ENCODE results near the gene TTC1.
"Not testable (repeated sequence)": the region's sequence is repeated elsewhere in the genome, so short reads cannot be mapped to it uniquely, and the experiment has no call there.

Gene TTC1

DNA sequence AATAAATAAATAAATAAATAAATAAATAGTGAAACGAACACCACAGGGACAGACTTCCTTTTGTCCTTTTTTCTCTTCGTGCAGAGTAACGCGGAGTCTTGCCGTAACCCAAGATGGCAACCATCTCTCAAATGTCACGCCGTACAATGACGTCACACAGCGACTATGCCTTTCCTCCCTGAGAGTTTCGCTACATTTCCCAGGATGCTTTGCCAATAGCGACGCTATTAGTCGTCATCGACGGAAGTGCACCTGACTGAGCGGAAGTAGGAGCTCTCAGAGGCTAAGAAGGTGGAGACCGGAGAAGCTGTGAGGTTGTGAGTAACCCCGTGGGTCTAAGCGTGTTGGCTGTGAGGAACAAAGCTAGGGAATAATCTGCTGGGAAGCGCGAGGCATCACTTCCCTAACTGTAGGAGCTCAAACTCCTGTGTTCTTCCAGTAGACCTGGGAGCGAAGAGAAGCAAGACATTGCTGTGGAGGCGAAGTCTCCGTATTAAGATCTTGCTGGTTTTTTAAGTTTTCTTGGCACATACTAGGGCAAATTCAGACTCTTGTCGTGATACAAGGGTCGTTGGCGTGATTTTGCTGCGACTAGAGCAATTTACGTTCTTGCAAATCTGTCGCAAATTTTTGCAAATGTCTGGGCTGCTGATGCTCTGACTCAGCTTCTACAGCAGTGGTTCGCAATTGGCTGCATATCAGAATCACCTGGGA lies at the start of gene TTC1:
TSS of gene TTC1 (plus strand) at position 263 of the 714 bp plus-strand sequence. CDS start 1,390 bp downstream, outside the sequence.
- Mint-ChIP-seq H3K27ac (peak within 1 kb of the TSS; percentile 99), H3K27me3 (ENCODE audit: low read depth) (no peaks in the 10 kb centered on the region), H3K36me3 (ENCODE audit: low read depth) (peaks cover 23% of the 10 kb centered on the region), H3K4me3 (peak within 1 kb of the TSS; percentile 99), H3K4me1 (ENCODE audit: low read depth) (peaks cover 23% of the 10 kb centered on the region), H3K9me3 (no peaks in the 10 kb centered on the region)
- DNase-seq (ENCODE audit: low spot score), result peak; percentile 90

DNA sequence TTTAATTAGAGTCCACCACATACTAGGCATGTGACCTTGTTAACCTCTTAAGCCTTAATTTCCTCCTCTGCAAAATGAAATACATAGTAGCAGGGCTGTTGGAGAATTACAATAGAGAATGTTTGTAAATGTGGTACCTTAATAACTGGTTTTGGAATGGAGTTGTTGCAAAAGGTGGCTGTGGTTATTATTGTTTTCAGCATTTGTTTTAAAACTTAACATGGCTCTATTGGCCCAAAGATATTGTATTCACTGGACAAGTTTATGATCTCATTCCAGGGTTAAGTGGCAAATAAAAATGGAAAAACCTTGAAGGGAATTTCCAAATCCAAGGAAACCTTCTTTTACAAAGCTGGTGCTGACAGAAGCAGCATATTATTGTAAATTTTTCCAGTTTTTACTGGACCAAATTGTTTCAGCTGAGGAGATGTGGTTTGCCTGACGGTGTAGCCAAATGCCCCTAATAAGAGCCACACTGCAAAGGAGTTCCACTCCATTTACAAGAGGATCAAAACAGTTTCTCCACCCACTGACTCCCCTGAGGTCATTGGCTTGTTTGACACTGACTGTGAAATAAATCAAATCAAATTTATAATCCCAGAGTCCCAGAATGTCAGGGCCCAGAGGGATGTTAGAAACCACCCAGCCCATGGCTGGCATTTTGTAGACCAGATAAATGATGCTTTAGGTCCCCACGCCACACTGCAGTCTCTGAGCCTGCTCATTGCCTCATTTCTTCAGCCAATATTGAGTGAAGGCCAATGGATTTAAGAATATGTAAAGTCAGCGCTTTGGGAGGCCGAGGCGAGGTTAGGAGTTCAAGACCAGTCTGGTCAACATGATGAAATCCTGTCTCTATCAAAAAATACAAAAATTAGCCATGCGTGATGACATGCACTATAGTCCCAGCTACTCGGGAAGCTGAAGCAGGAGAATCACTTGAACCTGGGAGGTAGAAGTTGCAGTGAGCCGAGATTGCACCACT lies 47.5 kb upstream of the TTC1 start:
- no peak for DNase-seq (ENCODE audit: low spot score)
- Mint-ChIP-seq H3K4me1 (ENCODE audit: low read depth) (peaks cover 2% of the 10 kb centered on the region), H3K27ac (no peak overlapping the region), H3K4me3 (no peak overlapping the region), H3K36me3 (ENCODE audit: low read depth) (no peaks in the 10 kb centered on the region), H3K27me3 (ENCODE audit: low read depth) (peaks cover 9% of the 10 kb centered on the region), H3K9me3 (no peaks in the 10 kb centered on the region)

GRCh38 chr5:159962214-159962613 lies 46.7 kb upstream of the TTC1 start:
- Mint-ChIP-seq H3K9me3 (no peaks in the 10 kb centered on the region), H3K4me3 (no peak overlapping the region), H3K4me1 (ENCODE audit: low read depth) (peaks cover 2% of the 10 kb centered on the region)

GRCh38 chr5:159963935-159964334 lies 45.0 kb upstream of the TTC1 start:
- Mint-ChIP-seq H3K27me3 (ENCODE audit: low read depth) (peaks cover 22% of the 10 kb centered on the region), H3K9me3 (no peaks in the 10 kb centered on the region), H3K4me1 (ENCODE audit: low read depth) (peaks cover 2% of the 10 kb centered on the region), H3K36me3 (ENCODE audit: low read depth) (no peaks in the 10 kb centered on the region), H3K4me3 (no peak overlapping the region), H3K27ac (no peak overlapping the region)
- DNase-seq (ENCODE audit: low spot score), result no peak

More at GRCh38 chr5:159962214-159962613, 46.7 kb upstream of the TTC1 start:
- Mint-ChIP-seq H3K36me3 (ENCODE audit: low read depth) (no peaks in the 10 kb centered on the region), H3K27ac (no peak overlapping the region), H3K27me3 (ENCODE audit: low read depth) (peaks cover 14% of the 10 kb centered on the region)
- no peak for DNase-seq (ENCODE audit: low spot score)

DNA sequence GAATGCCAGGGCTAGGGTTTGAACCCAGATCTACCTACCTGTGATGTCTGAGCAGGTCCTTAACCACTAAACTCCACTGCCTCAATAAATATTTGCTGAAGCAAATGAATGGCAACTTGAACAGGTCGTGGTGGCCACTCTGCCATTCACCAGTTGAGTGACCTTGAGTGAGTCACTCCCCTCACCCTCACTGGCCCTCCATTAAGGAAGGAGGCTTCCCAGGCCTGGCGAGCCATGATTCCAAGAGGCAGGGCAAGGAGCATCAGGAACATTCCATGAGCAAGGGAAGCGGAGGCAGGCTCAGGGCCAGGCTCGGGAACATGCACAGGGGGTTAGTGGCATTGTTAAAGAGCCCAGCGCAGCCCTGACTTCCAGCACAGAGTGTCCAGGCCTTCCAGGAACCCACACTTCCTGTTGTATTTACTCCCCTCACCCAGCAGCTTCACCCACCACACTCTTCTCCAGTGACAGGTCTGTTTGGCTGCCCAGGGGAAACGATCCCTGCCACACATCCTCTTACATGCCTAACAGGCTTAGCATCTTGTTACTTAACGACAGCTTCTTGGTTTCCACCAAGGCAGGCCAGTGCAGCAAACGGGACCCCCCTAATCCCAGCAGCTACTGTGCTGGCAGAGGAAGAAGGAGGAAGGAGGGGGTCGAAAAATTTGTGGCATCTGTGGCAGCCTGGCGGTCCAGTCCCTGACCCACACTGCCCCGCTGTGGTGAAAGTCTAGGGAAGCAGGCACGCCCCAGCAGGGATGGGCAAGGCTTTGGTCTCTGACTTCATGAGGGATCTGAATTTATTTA lies 43.7 kb upstream of the TTC1 start:
- peaks cover 27% of the 10 kb centered on the region for H3K27me3 Mint-ChIP-seq (ENCODE audit: low read depth)
- H3K36me3 Mint-ChIP-seq (ENCODE audit: low read depth), result no peaks in the 10 kb centered on the region
- H3K4me3 Mint-ChIP-seq, result no peak overlapping the region
- H3K4me1 Mint-ChIP-seq (ENCODE audit: low read depth), result peaks cover 2% of the 10 kb centered on the region
- H3K27ac Mint-ChIP-seq, result no peak overlapping the region
- DNase-seq (ENCODE audit: low spot score), result no peak
- no peaks in the 10 kb centered on the region for H3K9me3 Mint-ChIP-seq

DNA sequence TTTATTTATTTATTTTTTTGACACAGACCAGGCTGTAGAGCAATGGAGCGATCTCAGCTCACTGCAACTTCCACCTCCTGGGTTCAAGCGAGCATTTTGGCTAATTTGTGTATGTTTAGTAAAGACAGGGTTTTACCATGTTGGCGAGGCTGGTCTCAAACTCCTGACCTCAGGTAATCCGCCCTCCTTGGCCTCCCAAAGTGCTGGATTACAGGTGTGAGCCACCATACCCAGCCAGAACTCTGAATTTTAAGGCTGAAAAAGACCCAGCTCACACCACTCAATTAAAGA lies 43.2 kb upstream of the TTC1 start:
- H3K4me3 Mint-ChIP-seq; H3K4me1 Mint-ChIP-seq (ENCODE audit: low read depth); DNase-seq (ENCODE audit: low spot score); H3K9me3 Mint-ChIP-seq; H3K36me3 Mint-ChIP-seq (ENCODE audit: low read depth); H3K27ac Mint-ChIP-seq: not testable (repeated sequence)
- H3K27me3 Mint-ChIP-seq (ENCODE audit: low read depth), result peaks cover 32% of the 10 kb centered on the region

GRCh38 chr5:159969966-159970365 lies 39.0 kb upstream of the TTC1 start:
- H3K27me3 Mint-ChIP-seq (ENCODE audit: low read depth), result peaks cover 67% of the 10 kb centered on the region
- H3K4me1 Mint-ChIP-seq (ENCODE audit: low read depth), result peaks cover 7% of the 10 kb centered on the region
- no peaks in the 10 kb centered on the region for H3K9me3 Mint-ChIP-seq
- H3K36me3 Mint-ChIP-seq (ENCODE audit: low read depth), result no peaks in the 10 kb centered on the region
- H3K27ac Mint-ChIP-seq, result no peak overlapping the region
- DNase-seq (ENCODE audit: low spot score), result no peak
- no peak overlapping the region for H3K4me3 Mint-ChIP-seq

DNA sequence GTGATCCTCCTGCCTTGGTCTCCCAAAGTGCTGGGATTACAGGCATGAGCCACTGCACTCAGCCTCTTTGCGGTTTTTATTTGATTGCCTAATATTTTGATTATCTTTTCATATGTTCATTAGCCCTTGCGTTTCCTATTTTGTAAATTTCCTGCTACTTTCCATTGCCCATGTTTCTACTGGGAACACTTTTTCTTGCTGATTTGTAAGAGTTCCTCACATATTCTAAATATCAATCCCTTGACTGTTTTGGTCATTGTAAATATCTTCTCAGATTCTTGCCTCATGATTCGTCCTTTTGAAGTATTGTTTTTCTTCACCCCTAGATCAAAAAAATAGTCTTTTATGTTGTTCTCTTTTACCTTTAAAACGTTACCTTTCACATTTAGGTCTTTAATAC lies 37.9 kb upstream of the TTC1 start:
- no peak for DNase-seq (ENCODE audit: low spot score)
- Mint-ChIP-seq H3K9me3 (no peaks in the 10 kb centered on the region), H3K27ac (no peak overlapping the region), H3K36me3 (ENCODE audit: low read depth) (no peaks in the 10 kb centered on the region), H3K4me1 (ENCODE audit: low read depth) (peaks cover 5% of the 10 kb centered on the region), H3K27me3 (ENCODE audit: low read depth) (peaks cover 66% of the 10 kb centered on the region), H3K4me3 (no peak overlapping the region)

DNA sequence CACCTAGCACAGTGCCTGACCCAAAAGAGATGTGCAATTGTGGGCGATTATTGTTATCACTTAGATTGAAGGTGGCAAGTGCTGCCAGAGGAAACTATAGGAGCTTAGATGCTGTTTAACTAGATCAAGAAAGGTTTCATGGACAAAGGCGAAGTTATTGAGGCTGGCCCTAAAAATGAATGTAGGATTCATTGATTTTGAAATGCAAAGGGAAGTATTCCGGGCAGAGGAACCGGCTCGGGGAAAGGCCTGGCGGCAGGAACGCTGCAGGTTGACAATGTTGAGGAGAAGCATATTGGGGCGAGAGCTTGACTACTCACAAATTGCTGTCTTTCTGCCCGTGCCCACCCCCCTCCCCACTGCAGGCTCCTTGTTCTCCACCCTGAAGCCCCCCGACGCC lies 37.4 kb upstream of the TTC1 start:
- Mint-ChIP-seq H3K27ac (no peak overlapping the region), H3K4me1 (ENCODE audit: low read depth) (peaks cover 5% of the 10 kb centered on the region), H3K27me3 (ENCODE audit: low read depth) (peaks cover 64% of the 10 kb centered on the region), H3K9me3 (no peaks in the 10 kb centered on the region), H3K4me3 (no peak overlapping the region), H3K36me3 (ENCODE audit: low read depth) (no peaks in the 10 kb centered on the region)
- DNase-seq (ENCODE audit: low spot score), result no peak

DNA sequence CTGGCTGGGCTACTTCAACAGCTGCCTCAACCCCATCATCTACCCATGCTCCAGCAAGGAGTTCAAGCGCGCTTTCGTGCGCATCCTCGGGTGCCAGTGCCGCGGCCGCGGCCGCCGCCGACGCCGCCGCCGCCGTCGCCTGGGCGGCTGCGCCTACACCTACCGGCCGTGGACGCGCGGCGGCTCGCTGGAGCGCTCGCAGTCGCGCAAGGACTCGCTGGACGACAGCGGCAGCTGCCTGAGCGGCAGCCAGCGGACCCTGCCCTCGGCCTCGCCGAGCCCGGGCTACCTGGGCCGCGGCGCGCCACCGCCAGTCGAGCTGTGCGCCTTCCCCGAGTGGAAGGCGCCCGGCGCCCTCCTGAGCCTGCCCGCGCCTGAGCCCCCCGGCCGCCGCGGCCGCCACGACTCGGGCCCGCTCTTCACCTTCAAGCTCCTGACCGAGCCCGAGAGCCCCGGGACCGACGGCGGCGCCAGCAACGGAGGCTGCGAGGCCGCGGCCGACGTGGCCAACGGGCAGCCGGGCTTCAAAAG lies 36.9 kb upstream of the TTC1 start:
- Mint-ChIP-seq H3K4me3 (no peak overlapping the region), H3K27me3 (ENCODE audit: low read depth) (peaks cover 65% of the 10 kb centered on the region), H3K27ac (no peak overlapping the region), H3K36me3 (ENCODE audit: low read depth) (no peaks in the 10 kb centered on the region), H3K4me1 (ENCODE audit: low read depth) (peaks cover 5% of the 10 kb centered on the region), H3K9me3 (no peaks in the 10 kb centered on the region)
- no peak for DNase-seq (ENCODE audit: low spot score)

DNA sequence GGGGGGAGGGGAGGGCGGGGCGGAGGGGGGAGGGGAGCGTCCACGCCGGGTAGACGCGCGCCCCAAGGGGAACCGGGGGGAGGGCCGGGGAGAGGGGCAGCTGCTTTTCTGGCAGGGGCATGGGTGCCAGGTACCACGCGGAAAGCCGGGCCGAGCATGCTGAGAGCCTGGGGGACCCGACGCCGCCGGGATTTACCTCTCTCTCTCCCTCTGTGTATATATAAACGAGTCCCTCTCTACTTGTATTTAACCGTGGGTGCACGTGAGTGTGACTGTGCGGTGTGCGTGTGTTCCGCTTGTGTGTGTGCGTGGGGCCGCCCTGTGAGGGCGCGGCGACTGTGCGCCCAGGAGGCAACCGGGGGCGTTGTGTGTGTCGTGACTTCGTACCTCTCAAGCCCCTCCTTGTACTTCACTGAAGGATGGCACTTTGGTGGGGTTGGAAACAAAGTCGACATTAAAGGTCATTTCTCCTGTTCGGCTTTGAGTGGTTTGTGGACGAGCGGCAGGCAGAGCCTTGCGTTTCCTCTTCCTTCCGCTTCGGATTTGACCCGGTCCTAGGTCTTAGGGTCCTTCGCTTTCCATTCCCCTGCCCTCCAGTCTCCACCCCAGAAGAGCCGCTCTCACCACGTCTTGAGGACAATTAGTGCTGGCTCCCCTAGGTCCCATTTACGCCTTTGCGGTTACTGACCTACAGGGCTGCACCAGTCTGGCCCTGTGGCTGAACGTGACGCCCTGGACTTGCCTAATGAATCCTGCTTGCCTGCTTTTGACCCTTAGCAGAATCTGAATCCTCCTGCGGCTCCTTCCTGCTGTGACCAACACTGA lies 36.2 kb upstream of the TTC1 start:
- Mint-ChIP-seq H3K27ac (no peak overlapping the region), H3K4me1 (ENCODE audit: low read depth) (peaks cover 5% of the 10 kb centered on the region), H3K36me3 (ENCODE audit: low read depth) (no peaks in the 10 kb centered on the region), H3K27me3 (ENCODE audit: low read depth) (peaks cover 62% of the 10 kb centered on the region), H3K4me3 (peak overlapping the region; percentile 35), H3K9me3 (no peaks in the 10 kb centered on the region)
- DNase-seq (ENCODE audit: low spot score), result no peak

DNA sequence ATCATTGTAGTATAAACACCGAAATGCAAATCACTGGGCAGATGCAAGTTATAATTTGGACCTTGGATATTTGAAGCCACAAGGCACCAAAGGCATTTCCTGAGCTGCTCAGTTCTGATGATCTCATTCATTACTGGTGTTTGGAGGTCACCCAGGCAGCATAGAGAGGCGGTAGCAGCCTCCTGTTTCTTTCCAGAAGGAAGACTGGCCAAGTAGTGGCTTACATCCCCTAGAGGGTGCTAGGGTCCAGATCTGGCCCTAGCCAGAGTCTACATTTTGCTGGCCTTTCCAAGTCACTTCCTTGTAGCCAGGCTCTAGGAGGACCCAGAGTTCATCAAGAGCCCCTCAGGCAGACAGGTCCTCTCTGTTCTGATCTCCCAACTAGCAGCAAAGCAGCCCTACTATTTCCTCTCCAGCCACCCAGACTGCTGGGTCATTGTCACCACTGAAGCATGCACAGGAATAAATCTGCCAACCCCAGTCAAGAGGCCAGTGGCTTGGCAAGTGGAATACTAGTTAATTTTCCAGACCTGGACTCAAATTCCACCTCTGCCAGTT lies 33.4 kb upstream of the TTC1 start:
- Mint-ChIP-seq H3K36me3 (ENCODE audit: low read depth) (no peaks in the 10 kb centered on the region), H3K4me1 (ENCODE audit: low read depth) (peaks cover 5% of the 10 kb centered on the region), H3K27me3 (ENCODE audit: low read depth) (peaks cover 56% of the 10 kb centered on the region), H3K4me3 (no peak overlapping the region), H3K9me3 (no peaks in the 10 kb centered on the region), H3K27ac (no peak overlapping the region)
- DNase-seq (ENCODE audit: low spot score), result no peak

- H3K4me3 Mint-ChIP-seq, result no peak overlapping the region
- no peaks in the 10 kb centered on the region for H3K36me3 Mint-ChIP-seq (ENCODE audit: low read depth)
- no peaks in the 10 kb centered on the region for H3K9me3 Mint-ChIP-seq
- no peak for DNase-seq (ENCODE audit: low spot score)
- H3K27ac Mint-ChIP-seq, result no peak overlapping the region
- peaks cover 5% of the 10 kb centered on the region for H3K4me1 Mint-ChIP-seq (ENCODE audit: low read depth)
- peaks cover 43% of the 10 kb centered on the region for H3K27me3 Mint-ChIP-seq (ENCODE audit: low read depth)
Measured at GRCh38 chr5:159976921-159977320, 32.0 kb upstream of the TTC1 start.

All from T-helper 2 cell treated with Interferon-gamma antibody and Interleukin-4, amounts not matched to agents 5 μg/mL and 100 μg/mL, for 36 hours (primary cell).